ENCODE measurements around the gene PSMA2. TPM values are rescaled to one million over a fixed set of nuclear protein-coding genes. Genes with fewer than 3 reads are reported as not detected.

Gene PSMA2
- total and polyA plus RNA-seq, 2 donors (not counting 3 experiments of a cell fraction or from before 2014, with no cell fraction given): 107 to 118 TPM

DNA sequence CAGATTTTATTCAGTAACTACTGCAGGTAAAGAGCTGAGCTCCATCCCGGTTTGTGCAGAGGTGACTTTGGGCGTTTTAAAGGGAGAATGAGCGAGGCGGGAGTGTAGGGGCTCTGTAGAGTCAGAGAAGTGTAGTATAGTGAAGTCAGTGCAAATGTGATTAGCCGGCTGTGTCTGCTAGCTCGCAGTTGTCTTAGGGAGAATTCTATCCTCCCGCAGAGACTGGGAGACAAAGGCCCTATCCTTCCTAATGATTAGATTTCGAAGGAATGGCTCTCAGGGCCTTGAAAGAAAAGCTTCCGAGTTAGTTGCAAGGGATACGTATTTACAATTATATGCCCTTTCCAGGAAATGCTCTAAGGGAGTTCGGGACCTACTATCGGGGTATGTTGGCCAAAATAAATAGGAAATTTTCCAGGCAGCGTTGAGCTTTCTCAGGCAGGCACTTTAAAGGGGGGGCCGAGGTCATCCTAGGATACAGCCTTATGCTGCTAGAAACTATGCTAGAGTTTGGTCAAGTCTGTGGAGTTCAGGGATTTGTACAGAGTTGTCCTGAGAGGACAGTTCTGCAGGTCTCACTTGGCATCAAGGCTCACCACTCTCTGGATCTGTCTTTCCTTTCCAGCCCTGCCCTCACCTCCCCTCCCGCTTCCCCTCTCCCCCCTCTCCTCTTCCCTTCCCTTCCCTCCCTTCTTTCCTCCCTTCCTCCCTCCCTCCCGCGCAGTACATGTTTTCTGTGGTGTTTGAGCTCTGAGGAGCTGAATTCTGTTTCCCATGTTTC, 1.0 kb upstream of the PSMA2 start:
- Histone ChIP-seq H3K4me3 (replicated peaks in 1 of 3; ENCODE audit: insufficient read depth in 1 of 3, low read depth in 1 of 3, low read length in 3 of 3) (peak overlapping the region; percentile 54 to 95 (median 91)), H3K9me3 (replicated peaks; ENCODE audit: control insufficient read depth, insufficient read depth, low read length) (no peaks in the 10 kb centered on the region), H3K79me2 (ENCODE audit: control insufficient read depth, insufficient read depth, low read length) (peaks cover 70% of the 10 kb centered on the region), H3K27ac (ENCODE audit: insufficient read depth, low read depth, low read length) (peak overlapping the region; percentile 39), H4K20me1 (replicated peaks; ENCODE audit: control insufficient read depth, extremely low read depth, insufficient read depth, low read length) (no peaks in the 10 kb centered on the region), H3K4me2 (ENCODE audit: insufficient read depth, low read length) (peak overlapping the region; percentile 82), H3K9ac (replicated peaks; ENCODE audit: extremely low read depth, insufficient read depth, low read length) (peak overlapping the region; percentile 77), H2AFZ (ENCODE audit: low read depth, low read length) (peak overlapping the region; percentile 76), H3K4me1 (ENCODE audit: control insufficient read depth, extremely low read depth, insufficient read depth, low read length) (peaks cover 29% of the 10 kb centered on the region), H3K27me3 (ENCODE audit: control insufficient read depth in 2 of 2, insufficient read depth in 2 of 2, low read length in 2 of 2) (no peaks in the 10 kb centered on the region), H3K36me3 (ENCODE audit: control insufficient read depth in 2 of 2, extremely low read depth in 1 of 2, insufficient read depth in 2 of 2, low read length in 2 of 2) (peaks cover 3 to 17% of the 10 kb centered on the region in 2 experiments), H3K9me1 (replicated peaks; ENCODE audit: control insufficient read depth, extremely low read depth, insufficient read depth, low read length) (no peaks in the 10 kb centered on the region)
- DNase-seq (ENCODE audit: low read depth, low spot score) (peak; percentile 77), FAIRE-seq (peak; percentile 42)
- TF ChIP-seq, protein P1, sequence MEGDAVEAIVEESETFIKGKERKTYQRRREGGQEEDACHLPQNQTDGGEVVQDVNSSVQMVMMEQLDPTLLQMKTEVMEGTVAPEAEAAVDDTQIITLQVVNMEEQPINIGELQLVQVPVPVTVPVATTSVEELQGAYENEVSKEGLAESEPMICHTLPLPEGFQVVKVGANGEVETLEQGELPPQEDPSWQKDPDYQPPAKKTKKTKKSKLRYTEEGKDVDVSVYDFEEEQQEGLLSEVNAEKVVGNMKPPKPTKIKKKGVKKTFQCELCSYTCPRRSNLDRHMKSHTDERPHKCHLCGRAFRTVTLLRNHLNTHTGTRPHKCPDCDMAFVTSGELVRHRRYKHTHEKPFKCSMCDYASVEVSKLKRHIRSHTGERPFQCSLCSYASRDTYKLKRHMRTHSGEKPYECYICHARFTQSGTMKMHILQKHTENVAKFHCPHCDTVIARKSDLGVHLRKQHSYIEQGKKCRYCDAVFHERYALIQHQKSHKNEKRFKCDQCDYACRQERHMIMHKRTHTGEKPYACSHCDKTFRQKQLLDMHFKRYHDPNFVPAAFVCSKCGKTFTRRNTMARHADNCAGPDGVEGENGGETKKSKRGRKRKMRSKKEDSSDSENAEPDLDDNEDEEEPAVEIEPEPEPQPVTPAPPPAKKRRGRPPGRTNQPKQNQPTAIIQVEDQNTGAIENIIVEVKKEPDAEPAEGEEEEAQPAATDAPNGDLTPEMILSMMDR (IDR thresholded peaks at IDR 0.05; ENCODE audit: extremely low read depth in 1 of 2, insufficient read depth in 1 of 2, low read depth in 1 of 2, low read length in 2 of 2): no peak
- TF ChIP-seq JUN (IDR thresholded peaks at IDR 0.05; ENCODE audit: borderline replicate concordance, insufficient read depth, insufficient read length, low read depth): no peak
- no peak for TF ChIP-seq GATA2 (IDR thresholded peaks at IDR 0.05; ENCODE audit: insufficient read depth, insufficient read length, low read depth, low read length)
- peak; percentile 27 for TF ChIP-seq POLR2AphosphoS5 (IDR thresholded peaks at IDR 0.05; ENCODE audit: insufficient read depth, low read depth, low read length)
- no peak for TF ChIP-seq MYC (IDR thresholded peaks at IDR 0.05; ENCODE audit: low read depth, low read length)
- TF ChIP-seq, protein P2, sequence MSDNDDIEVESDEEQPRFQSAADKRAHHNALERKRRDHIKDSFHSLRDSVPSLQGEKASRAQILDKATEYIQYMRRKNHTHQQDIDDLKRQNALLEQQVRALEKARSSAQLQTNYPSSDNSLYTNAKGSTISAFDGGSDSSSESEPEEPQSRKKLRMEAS (IDR thresholded peaks at IDR 0.05; ENCODE audit: insufficient read depth, insufficient read length): no peak
- no peak for TF ChIP-seq FOS (IDR thresholded peaks at IDR 0.05; ENCODE audit: borderline replicate concordance, insufficient read depth, low read length)
- no peak for TF ChIP-seq EZH2 (IDR thresholded peaks at IDR 0.05; ENCODE audit: borderline replicate concordance, low read depth, low read length, severe bottlenecking)
- peak; percentile 33 for TF ChIP-seq POLR2A (IDR thresholded peaks at IDR 0.05; ENCODE audit: low read depth, low read length)
- dilution Hi-C loops (cut with MboI; ENCODE audit: extremely low pct_ligation_motif_present, low sequenced_read_pairs): no loop called here
- ChIA-PET POLR2A (interaction anchor here (0.7 kb wide), 1 partner anchor 539 kb away, joined by 4 read pairs; no protein-coding TSS in a partner anchor), CTCF (interaction anchor here (0.6 to 2.4 kb wide), 13 partner anchors 8 to 992 kb away, joined by 3 to 26 read pairs (median 7); partner anchors contain the start of genes C7orf25 and STK17A)
- no TSS peak for BruUV-seq (replicated peaks)
- intact Hi-C loops (cut with micrococcal nuclease): loop anchor here (1.0 to 10.0 kb wide), 4 partner anchors 21 to 991 kb away; partner anchors contain the start of genes C7orf25 and STK17A
